ENCODE results near the gene RETN.

DNA sequence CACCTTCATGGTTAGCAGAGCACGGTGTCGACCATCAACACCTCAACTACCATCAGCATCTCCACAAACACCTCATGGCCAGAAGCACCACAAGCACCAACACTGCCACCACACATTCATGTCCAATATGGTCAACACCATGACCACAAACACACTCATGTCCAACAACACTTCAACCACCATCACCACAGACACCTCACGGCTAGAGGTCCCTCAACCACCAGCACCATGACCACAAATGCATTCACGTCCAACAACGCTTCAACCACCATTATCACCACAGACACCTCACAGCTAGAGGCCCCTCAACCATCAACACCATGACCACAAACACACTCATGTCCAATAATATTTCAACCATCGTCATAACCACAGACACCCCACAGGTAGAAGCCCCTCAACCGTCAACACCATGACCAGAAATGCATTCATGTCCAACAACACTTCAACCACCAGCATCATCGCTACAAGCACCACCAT lies 22.0 kb downstream of the RETN start:
- TF ChIP-seq, protein P1, sequence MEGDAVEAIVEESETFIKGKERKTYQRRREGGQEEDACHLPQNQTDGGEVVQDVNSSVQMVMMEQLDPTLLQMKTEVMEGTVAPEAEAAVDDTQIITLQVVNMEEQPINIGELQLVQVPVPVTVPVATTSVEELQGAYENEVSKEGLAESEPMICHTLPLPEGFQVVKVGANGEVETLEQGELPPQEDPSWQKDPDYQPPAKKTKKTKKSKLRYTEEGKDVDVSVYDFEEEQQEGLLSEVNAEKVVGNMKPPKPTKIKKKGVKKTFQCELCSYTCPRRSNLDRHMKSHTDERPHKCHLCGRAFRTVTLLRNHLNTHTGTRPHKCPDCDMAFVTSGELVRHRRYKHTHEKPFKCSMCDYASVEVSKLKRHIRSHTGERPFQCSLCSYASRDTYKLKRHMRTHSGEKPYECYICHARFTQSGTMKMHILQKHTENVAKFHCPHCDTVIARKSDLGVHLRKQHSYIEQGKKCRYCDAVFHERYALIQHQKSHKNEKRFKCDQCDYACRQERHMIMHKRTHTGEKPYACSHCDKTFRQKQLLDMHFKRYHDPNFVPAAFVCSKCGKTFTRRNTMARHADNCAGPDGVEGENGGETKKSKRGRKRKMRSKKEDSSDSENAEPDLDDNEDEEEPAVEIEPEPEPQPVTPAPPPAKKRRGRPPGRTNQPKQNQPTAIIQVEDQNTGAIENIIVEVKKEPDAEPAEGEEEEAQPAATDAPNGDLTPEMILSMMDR (IDR thresholded peaks at IDR 0.05; ENCODE audit: control extremely low read depth in 1 of 3, insufficient read depth in 1 of 3, low read depth in 1 of 3, low read length in 3 of 3), result no peak
- no peak for TF ChIP-seq BRCA1 (IDR thresholded peaks at IDR 0.05; ENCODE audit: low read depth, low read length)
- TF ChIP-seq CREB1 (IDR thresholded peaks at IDR 0.05), result no peak
- TF ChIP-seq CEBPB (IDR thresholded peaks at IDR 0.05; ENCODE audit: low read depth, low read length), result no peak
- no peak for TF ChIP-seq GABPA (IDR thresholded peaks at IDR 0.05; ENCODE audit: borderline replicate concordance, insufficient read depth, low read length)

Data from H1 (cell line).